Keratinocyte (primary cell): ENCODE measurements around the gene SLF2. TPM values are rescaled to one million over a fixed set of nuclear protein-coding genes. Genes with fewer than 3 reads are reported as not detected.

Experiments
- DNase-seq: peaks from one replicate; pipeline ENCODE4 v3.0.0-alpha.2; 2011; ENCODE audit warnings: low read depth, missing footprints, low spot score
- FAIRE-seq: peaks from 2 replicates; lab custom pipeline; 2011; peaks lifted over from hg19 to GRCh38; lab: Jason Lieb, UNC
- H2AFZ ChIP-seq: 2 replicates; pipeline ENCODE4 v1.6.0; 2012; ENCODE audit warnings: low read length, control low read depth, inconsistent platforms; ENCODE audit not compliant: control insufficient read depth
- H3K27ac ChIP-seq: 2 replicates; pipeline ENCODE4 v1.5.1; 2011; ENCODE audit warnings: low read length; ENCODE audit not compliant: control insufficient read depth, insufficient read depth
- H3K27me3 ChIP-seq: 3 replicates; pipeline ENCODE4 v1.6.0; 2011; ENCODE audit warnings: low read length; ENCODE audit not compliant: control insufficient read depth, insufficient read depth; ENCODE audit errors: extremely low read depth
- H3K36me3 ChIP-seq, 2 experiments: 2 replicates in 1 of 2; 3 replicates in 1 of 2; pipeline ENCODE4 v1.5.1; 2011; ENCODE audit warnings: low read length in 2 of 2, mild to moderate bottlenecking in 1 of 2; ENCODE audit not compliant: control insufficient read depth in 2 of 2, insufficient read depth in 2 of 2; ENCODE audit errors: extremely low read depth in 1 of 2
- H3K4me1 ChIP-seq: 3 replicates; pipeline ENCODE4 v1.5.1; 2011; ENCODE audit warnings: low read length; ENCODE audit not compliant: control insufficient read depth, insufficient read depth; ENCODE audit errors: extremely low read depth
- H3K4me2 ChIP-seq: 3 replicates; pipeline ENCODE4 v1.6.0; 2011; ENCODE audit warnings: low read depth, low read length; ENCODE audit not compliant: control insufficient read depth, insufficient read depth; ENCODE audit errors: extremely low read depth
- H3K4me3 ChIP-seq, 3 experiments: fragments of 200-600 bp in 1 of 3; sonication (generic) in 1 of 3; 2 replicates in 2 of 3; 3 replicates in 1 of 3; pipeline ENCODE4 v1.5.1; 2011 to 2016; ENCODE audit warnings: low read length in 3 of 3, mild to moderate bottlenecking in 3 of 3, control low read depth in 2 of 3, inconsistent platforms in 1 of 3, low read depth in 1 of 3, mixed read lengths in 1 of 3, mixed run types in 1 of 3, moderate library complexity in 1 of 3; ENCODE audit not compliant: control insufficient read depth in 2 of 3, insufficient read depth in 2 of 3; ENCODE audit errors: extremely low read depth in 1 of 3
- H3K79me2 ChIP-seq: 2 replicates; pipeline ENCODE4 v1.6.0; 2012; ENCODE audit warnings: low read length; ENCODE audit not compliant: control insufficient read depth, insufficient read depth
- H3K9ac ChIP-seq: 3 replicates; pipeline ENCODE4 v1.6.0; 2011; ENCODE audit warnings: low read length; ENCODE audit not compliant: control insufficient read depth, insufficient read depth; ENCODE audit errors: extremely low read depth
- H3K9me1 ChIP-seq: 3 replicates; pipeline ENCODE4 v1.6.0; 2011; ENCODE audit warnings: low read length; ENCODE audit not compliant: control insufficient read depth, insufficient read depth; ENCODE audit errors: extremely low read depth
- H3K9me3 ChIP-seq: 2 replicates; pipeline ENCODE4 v1.5.1; 2012; ENCODE audit warnings: low read depth, low read length; ENCODE audit not compliant: control insufficient read depth
- H4K20me1 ChIP-seq: 3 replicates; pipeline ENCODE4 v1.6.0; 2011; ENCODE audit warnings: low read length; ENCODE audit not compliant: control insufficient read depth, insufficient read depth; ENCODE audit errors: extremely low read depth
- EZH2 ChIP-seq: IDR thresholded peaks from one replicate; pipeline ENCODE4 v1.6.1; 2012; ENCODE audit warnings: inconsistent platforms, mild to moderate bottlenecking, low read length, moderate library complexity
- dilution Hi-C: fragments of 300-500 bp; cut with MboI; formaldehyde crosslinking; loops from one replicate; pipeline ENCODE4 v1.7.0; 2020; ENCODE audit warnings: low sequenced_read_pairs; ENCODE audit not compliant: extremely low pct_ligation_motif_present
- polyA plus RNA-seq, 5 experiments: library from polyadenylated mRNA; depleted of rRNA in 3 of 5; stranded (reverse) in 3 of 5; stranded (forward) in 1 of 5; unstranded in 1 of 5; fragments of >200 nt; gene quantifications; 1 replicate in 1 of 5; 2 replicates in 3 of 5; 3 replicates in 1 of 5; pipeline versions ENCODE4 v1.2.1 to v1.2.3, GENCODE V29; 2011 to 2012; ENCODE audit warnings: missing spikeins in 2 of 5, low read depth in 1 of 5, low replicate concordance in 1 of 5
- TF ChIP-seq, protein P1 (sequence below), 3 experiments: IDR thresholded peaks in 1 of 3; conservative IDR thresholded peaks in 1 of 3; optimal IDR thresholded peaks in 1 of 3; 2 replicates in 2 of 3; 3 replicates in 1 of 3; pipeline versions ENCODE3 to v1.5.1; 2011; ENCODE audit warnings: low read length in 3 of 3, mild to moderate bottlenecking in 3 of 3, moderate library complexity in 2 of 3, control low read depth in 1 of 3, inconsistent platforms in 1 of 3; ENCODE audit not compliant: insufficient read depth in 2 of 3; ENCODE audit errors: extremely low read depth in 1 of 3

SLF2 gene
- polyA plus RNA-seq, 1 donor (not counting 4 experiments of a cell fraction or from before 2014, with no cell fraction given): 7.1 TPM

GRCh38 chr10:100970076-100970913 is 57.5 kb downstream of the SLF2 start:
- FAIRE-seq: no peak
- peak overlapping the region; percentile 59 for H3K4me2 ChIP-seq
- dilution Hi-C loops: no loop called here

GRCh38 chr10:100970914-100971811 is 58.4 kb downstream of the SLF2 start:
- H4K20me1 ChIP-seq: no peaks in the 10 kb centered on the region
- H3K9me1 ChIP-seq: peaks cover 2% of the 10 kb centered on the region
- H3K9ac ChIP-seq: no peak overlapping the region
- TF ChIP-seq, protein P1, sequence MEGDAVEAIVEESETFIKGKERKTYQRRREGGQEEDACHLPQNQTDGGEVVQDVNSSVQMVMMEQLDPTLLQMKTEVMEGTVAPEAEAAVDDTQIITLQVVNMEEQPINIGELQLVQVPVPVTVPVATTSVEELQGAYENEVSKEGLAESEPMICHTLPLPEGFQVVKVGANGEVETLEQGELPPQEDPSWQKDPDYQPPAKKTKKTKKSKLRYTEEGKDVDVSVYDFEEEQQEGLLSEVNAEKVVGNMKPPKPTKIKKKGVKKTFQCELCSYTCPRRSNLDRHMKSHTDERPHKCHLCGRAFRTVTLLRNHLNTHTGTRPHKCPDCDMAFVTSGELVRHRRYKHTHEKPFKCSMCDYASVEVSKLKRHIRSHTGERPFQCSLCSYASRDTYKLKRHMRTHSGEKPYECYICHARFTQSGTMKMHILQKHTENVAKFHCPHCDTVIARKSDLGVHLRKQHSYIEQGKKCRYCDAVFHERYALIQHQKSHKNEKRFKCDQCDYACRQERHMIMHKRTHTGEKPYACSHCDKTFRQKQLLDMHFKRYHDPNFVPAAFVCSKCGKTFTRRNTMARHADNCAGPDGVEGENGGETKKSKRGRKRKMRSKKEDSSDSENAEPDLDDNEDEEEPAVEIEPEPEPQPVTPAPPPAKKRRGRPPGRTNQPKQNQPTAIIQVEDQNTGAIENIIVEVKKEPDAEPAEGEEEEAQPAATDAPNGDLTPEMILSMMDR (optimal IDR thresholded peaks at IDR 0.05 in 1 of 3, IDR thresholded peaks at IDR 0.05 in 1 of 3, conservative IDR thresholded peaks at IDR 0.05 in 1 of 3; ENCODE audit: extremely low read depth in 1 of 3, insufficient read depth in 2 of 3, low read length in 3 of 3): no peak
- no peak for TF ChIP-seq EZH2
- no peaks in the 10 kb centered on the region for H3K79me2 ChIP-seq
- H3K36me3 ChIP-seq: no peaks in the 10 kb centered on the region
- dilution Hi-C loops: no loop called here
- no peak overlapping the region for H3K27ac ChIP-seq
- no peaks in the 10 kb centered on the region for H3K9me3 ChIP-seq
- H3K4me2 ChIP-seq: no peak overlapping the region
- FAIRE-seq: no peak
- H3K27me3 ChIP-seq: no peaks in the 10 kb centered on the region
- no peaks in the 10 kb centered on the region for H3K4me1 ChIP-seq
- no peak overlapping the region for H2AFZ ChIP-seq
- no peak for DNase-seq
- H3K4me3 ChIP-seq: no peak overlapping the region

More at GRCh38 chr10:100970076-100970913, 57.5 kb downstream of the SLF2 start:
- H3K9ac ChIP-seq: no peak overlapping the region
- TF ChIP-seq EZH2: no peak
- TF ChIP-seq, protein P1 (optimal IDR thresholded peaks at IDR 0.05 in 1 of 3, IDR thresholded peaks at IDR 0.05 in 1 of 3, conservative IDR thresholded peaks at IDR 0.05 in 1 of 3; ENCODE audit: extremely low read depth in 1 of 3, insufficient read depth in 2 of 3, low read length in 3 of 3): no peak
- H3K9me3 ChIP-seq: no peaks in the 10 kb centered on the region
- no peaks in the 10 kb centered on the region for H3K36me3 ChIP-seq
- H2AFZ ChIP-seq: no peak overlapping the region
- H4K20me1 ChIP-seq: no peaks in the 10 kb centered on the region
- H3K27me3 ChIP-seq: no peaks in the 10 kb centered on the region
- no peaks in the 10 kb centered on the region for H3K79me2 ChIP-seq
- no peak overlapping the region for H3K27ac ChIP-seq
- no peak overlapping the region for H3K4me3 ChIP-seq
- H3K4me1 ChIP-seq: no peaks in the 10 kb centered on the region
- no peak for DNase-seq
- H3K9me1 ChIP-seq: peaks cover 2% of the 10 kb centered on the region
